ENCODE measurements around the gene TEDC1. TPM values are rescaled to one million over a fixed set of nuclear protein-coding genes. Genes with fewer than 3 reads are reported as not detected.

Gene TEDC1
- total RNA-seq, 1 experiment from 2014 or later: 17.9 TPM

GRCh38 chr14:105458010-105458409, 33.0 kb upstream of the TEDC1 start:
- DNase-seq (ENCODE audit: low spot score) (no peak), ATAC-seq (no peak)
- ChIA-PET CTCF (interaction anchor here (2.2 kb wide), 1 partner anchor 23 kb away, joined by 10 read pairs; no protein-coding TSS in a partner anchor), POLR2A (no interaction called here)
- H3K4me1 Mint-ChIP-seq: no peaks in the 10 kb centered on the region
- peaks cover 30% of the 10 kb centered on the region for H3K36me3 Mint-ChIP-seq
- H3K27me3 Mint-ChIP-seq (ENCODE audit: low read depth): no peaks in the 10 kb centered on the region
- no peak overlapping the region for H3K4me3 Mint-ChIP-seq
- TF ChIP-seq ZNF263 (CRISPR knock-in tag; IDR thresholded peaks at IDR 0.05; ENCODE audit: low read depth) (no peak), ZBTB43 (CRISPR knock-in tag; IDR thresholded peaks at IDR 0.05) (no peak), RELA (CRISPR knock-in tag; IDR thresholded peaks at IDR 0.05; ENCODE audit: borderline replicate concordance) (no peak), CREB1 (CRISPR knock-in tag; IDR thresholded peaks at IDR 0.05) (no peak), CBFB (CRISPR knock-in tag; IDR thresholded peaks at IDR 0.05; ENCODE audit: low read depth) (no peak)
- H3K9me3 Mint-ChIP-seq: no peaks in the 10 kb centered on the region
- no peak overlapping the region for H3K27ac Mint-ChIP-seq

GRCh38 chr14:105458571-105458970, 32.5 kb upstream of the TEDC1 start:
- TF ChIP-seq MYBL2 (CRISPR knock-in tag; IDR thresholded peaks at IDR 0.05) (no peak), JUN (CRISPR knock-in tag; IDR thresholded peaks at IDR 0.05) (no peak), CREM (CRISPR knock-in tag; IDR thresholded peaks at IDR 0.05) (no peak)
- no peak overlapping the region for H3K27ac Mint-ChIP-seq
- H3K27me3 Mint-ChIP-seq (ENCODE audit: low read depth): no peaks in the 10 kb centered on the region
- ChIA-PET POLR2A (no interaction called here), CTCF (interaction anchor here (2.2 kb wide), 1 partner anchor 22 kb away, joined by 10 read pairs; no protein-coding TSS in a partner anchor)
- peaks cover 29% of the 10 kb centered on the region for H3K36me3 Mint-ChIP-seq
- ATAC-seq (no peak), DNase-seq (ENCODE audit: low spot score) (no peak)
- no peak overlapping the region for H3K4me3 Mint-ChIP-seq
- H3K9me3 Mint-ChIP-seq: no peaks in the 10 kb centered on the region
- H3K4me1 Mint-ChIP-seq: no peaks in the 10 kb centered on the region

- no peak for ATAC-seq
- no peaks in the 10 kb centered on the region for H3K9me3 Mint-ChIP-seq
- CTCF ChIA-PET: no interaction called here
- POLR2A ChIA-PET: no interaction called here
- peaks cover 25% of the 10 kb centered on the region for H3K36me3 Mint-ChIP-seq
- H3K4me1 Mint-ChIP-seq: no peaks in the 10 kb centered on the region
- DNase-seq (ENCODE audit: low spot score): no peak
- H3K27me3 Mint-ChIP-seq (ENCODE audit: low read depth): no peaks in the 10 kb centered on the region
- no peak for TF ChIP-seq ZSCAN18 (CRISPR knock-in tag; IDR thresholded peaks at IDR 0.05)
- no peak for TF ChIP-seq IRF1 (CRISPR knock-in tag; IDR thresholded peaks at IDR 0.05)
- TF ChIP-seq IRF2 (CRISPR knock-in tag; IDR thresholded peaks at IDR 0.05; ENCODE audit: borderline replicate concordance, low read depth): no peak
- TF ChIP-seq ZNF219 (CRISPR knock-in tag; IDR thresholded peaks at IDR 0.05; ENCODE audit: borderline replicate concordance): no peak
- TF ChIP-seq ZNF425 (CRISPR knock-in tag; conservative IDR thresholded peaks at IDR 0.05): no peak
- no peak for TF ChIP-seq KAT7 (CRISPR knock-in tag; IDR thresholded peaks at IDR 0.05; ENCODE audit: borderline replicate concordance)
- no peak for TF ChIP-seq HMGXB4 (CRISPR knock-in tag; IDR thresholded peaks at IDR 0.05)
- no peak for TF ChIP-seq HMGA2 (CRISPR knock-in tag; IDR thresholded peaks at IDR 0.05)
- TF ChIP-seq CTCF (IDR thresholded peaks at IDR 0.05): no peak
- no peak for TF ChIP-seq USF1 (CRISPR knock-in tag; IDR thresholded peaks at IDR 0.05)
- no peak for TF ChIP-seq ATF3 (CRISPR knock-in tag; conservative IDR thresholded peaks at IDR 0.05)
- TF ChIP-seq NR2C2 (CRISPR knock-in tag; IDR thresholded peaks at IDR 0.05): no peak
- no peak for TF ChIP-seq ETV6 (CRISPR knock-in tag; IDR thresholded peaks at IDR 0.05)
- no peak for TF ChIP-seq NFATC4 (CRISPR knock-in tag; IDR thresholded peaks at IDR 0.05)
- TF ChIP-seq ZNF416 (CRISPR knock-in tag; IDR thresholded peaks at IDR 0.05): no peak
- TF ChIP-seq TCF7 (CRISPR knock-in tag; IDR thresholded peaks at IDR 0.05; ENCODE audit: low read depth): no peak
- no peak overlapping the region for H3K4me3 Mint-ChIP-seq
- no peak overlapping the region for H3K27ac Mint-ChIP-seq
Measured at GRCh38 chr14:105460116-105460515, 30.9 kb upstream of the TEDC1 start.
